NCI-H1436 (cell line): ENCODE measurements around the gene NDUFAF3.

Source experiments
- DNase-seq: peaks from one replicate; lab custom pipeline; 2025; lab: John Stamatoyannopoulos, UW

NDUFAF3 gene

GRCh38 chr3:49017971-49018706 lies 3.8 kb upstream of the NDUFAF3 start, which contains the start of gene DALRD3:
DALRD3 (minus strand) TSS chr3:49018580; CDS start chr3:49018564, 16 bp downstream.
- DNase-seq = peak; percentile 54

DNA sequence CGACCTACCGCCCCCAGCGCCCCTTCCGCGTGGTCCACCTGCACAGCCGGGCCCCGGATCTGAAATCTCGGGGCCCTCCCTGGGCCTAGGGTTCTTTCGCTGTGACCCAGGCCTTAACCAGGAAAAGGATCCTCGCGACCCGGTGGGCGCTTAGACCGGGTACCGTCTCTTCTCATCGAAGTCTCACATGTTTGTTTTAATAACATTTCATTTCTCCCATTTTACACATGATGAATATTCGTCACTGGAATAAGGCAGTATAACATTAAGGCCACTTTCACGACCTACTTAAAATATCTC lies 3.3 kb upstream of the NDUFAF3 start:
- DNase-seq = no peak

DNA sequence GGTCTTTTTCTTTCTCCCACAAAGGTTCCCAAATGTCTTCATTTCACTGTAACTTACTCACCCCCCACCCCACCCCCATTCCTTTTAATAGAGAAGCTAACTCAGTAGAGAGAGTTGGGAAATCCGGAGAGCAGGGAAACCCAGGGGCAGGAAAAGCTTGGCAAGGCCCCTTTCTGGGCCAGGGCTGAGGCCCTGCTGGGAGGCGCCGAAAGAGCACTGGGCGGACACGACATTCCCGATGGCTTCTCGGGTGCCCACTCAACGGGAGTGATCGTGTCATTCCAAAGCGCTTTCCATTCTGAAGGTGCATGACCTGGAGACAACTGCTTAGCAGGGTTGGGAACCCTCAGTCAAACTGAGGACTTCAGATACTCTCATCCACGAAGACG lies 2.0 kb upstream of the NDUFAF3 start:
- no peak for DNase-seq

- no peak for DNase-seq
Measured at GRCh38 chr3:49020330-49021212, 1.4 kb upstream of the NDUFAF3 start.

DNA sequence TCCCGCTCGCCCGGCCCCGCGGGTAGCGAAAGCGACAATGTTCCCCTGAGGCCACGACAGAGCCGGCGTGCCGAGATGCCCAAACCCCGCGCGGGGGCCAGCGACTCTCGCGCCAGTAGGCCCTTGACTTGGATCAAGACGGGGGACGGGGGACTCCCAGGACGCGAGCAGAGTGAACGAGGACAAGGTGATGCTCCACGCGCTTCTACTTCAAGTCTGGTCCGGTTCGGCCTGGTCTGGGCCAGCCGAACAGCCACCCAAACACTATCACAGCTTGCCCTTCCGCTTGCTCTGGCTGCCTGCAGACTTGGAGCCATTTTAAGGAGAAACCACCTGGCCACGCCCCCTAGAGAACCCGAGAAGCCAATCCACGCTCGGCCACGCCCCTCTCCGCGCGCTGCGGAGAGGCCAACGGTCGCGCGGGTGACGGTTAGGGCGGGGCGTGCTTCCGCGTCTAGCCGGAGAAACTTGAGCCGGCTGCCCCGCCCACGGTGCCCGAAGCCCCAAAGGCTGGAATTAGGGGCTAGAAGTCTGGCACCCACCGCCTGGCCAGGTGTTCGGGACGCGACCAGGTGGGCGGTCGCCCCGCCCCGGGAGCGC lies 608 bp upstream of the NDUFAF3 start:
- peak; percentile 94 for DNase-seq

GRCh38 chr3:49022688-49023171 lies 809 bp downstream of the NDUFAF3 start:
- no peak for DNase-seq

DNA sequence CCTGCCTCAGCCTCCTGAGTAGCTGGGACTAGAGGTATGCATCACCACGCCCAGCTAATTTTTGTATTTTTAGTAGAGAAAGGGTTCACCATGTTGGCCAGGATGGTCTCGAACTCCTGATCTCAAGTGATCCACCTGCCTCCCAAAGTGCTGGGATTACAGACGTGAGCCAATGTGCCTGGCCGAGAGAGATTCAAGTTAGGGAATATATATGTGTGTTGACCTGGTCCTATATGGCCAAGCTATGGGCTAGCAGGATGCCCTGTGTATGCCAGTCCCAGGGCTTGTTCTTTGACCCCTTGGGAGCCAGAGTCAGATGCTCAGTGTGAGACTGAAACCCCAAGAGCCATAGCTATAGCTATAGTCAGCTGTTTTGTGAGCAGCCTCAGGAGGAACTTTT lies 1.9 kb downstream of the NDUFAF3 start:
- DNase-seq = no peak

GRCh38 chr3:49024449-49024848 lies 2.5 kb downstream of the NDUFAF3 start:
- DNase-seq = no peak

DNA sequence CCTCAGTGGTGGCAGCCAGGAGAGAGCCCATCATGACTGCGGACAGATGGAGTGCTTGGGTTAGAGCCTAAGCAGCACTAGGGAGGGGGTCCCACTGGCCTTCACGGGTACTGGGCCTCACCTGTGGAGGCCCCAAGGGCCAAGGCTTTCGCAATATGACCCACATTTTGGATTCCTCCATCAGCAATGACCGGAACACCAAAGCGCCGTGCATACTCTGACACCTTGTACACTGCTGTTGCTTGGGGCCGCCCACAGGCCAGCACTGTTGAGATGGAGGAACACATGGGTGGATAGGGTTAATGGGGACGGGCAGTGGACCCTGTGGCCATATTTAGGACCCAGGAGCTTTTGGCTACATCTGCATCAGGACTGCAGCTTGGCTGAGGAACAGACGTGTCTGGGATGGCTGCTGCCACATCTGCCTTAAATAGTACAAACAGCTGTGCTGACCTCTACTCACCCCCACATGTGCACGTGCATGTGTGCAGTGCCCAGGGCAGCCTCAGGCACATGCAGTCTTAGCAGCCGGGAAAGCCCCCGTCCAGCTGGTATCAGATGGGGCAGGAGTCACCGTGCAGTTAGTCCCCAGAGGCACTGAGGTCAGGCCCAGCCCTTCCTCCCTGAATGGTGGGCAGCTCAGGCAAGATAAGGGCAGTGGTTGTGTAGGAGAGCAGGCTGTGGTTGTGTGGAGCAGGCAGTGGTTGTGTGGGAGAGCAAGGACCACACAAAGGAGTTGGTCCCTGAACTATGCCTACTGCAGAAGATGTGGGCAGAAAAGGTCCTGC lies 3.3 kb downstream of the NDUFAF3 start:
- no peak for DNase-seq

DNA sequence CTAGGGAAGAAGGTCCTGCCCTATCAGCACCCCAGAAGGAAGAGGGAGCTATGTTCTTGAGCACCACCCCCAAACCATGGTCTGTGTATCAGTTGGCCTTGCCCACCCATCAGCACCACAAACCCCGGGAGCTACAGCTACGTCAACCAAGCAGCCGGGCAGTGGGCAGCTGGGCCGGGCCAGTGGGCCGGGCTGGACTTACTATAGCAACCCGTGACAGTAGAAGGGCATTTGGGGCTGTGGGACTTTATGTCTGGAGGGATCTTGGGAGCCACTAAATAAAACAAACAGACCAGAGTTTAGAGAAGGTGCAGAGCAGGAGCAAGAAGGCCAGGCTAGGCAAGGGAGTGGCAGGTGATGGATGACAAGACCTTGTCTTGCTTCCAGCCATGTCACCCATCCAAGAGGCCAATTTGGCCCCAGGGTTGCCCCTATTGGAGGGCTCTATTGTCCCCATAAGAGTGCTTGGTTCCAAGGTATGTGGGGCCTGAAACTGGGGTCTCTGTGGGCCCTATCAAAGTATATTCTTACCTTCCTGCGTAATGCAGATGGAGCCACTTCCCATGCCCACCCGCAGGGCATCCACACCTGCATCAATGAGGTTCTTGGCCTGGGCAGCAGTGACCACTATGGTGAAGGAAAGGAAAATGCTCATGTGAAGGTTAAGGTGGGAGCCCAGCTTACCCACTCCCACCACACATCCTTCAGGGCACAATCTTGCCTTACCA lies 4.0 kb downstream of the NDUFAF3 start:
- DNase-seq = no peak

DNA sequence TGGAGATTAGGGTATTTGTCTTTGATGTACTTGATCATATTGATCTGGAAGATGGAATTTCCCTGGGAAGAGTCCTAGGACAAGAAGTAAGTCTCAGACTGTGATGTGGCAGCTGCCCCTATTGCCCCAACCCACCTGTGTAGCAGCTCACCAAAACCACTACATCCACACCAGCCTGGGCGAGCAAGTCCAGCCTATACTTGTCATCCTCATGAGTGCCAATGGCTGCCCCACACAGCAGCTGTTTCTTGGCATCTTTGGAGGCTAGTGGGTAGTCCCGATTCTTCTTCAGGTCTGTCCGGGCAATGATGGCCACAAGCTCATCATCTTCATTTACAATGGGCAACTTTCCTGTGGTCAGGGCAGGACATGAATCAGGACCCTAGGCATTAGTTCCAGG lies 4.6 kb downstream of the NDUFAF3 start:
- DNase-seq = no peak

DNA sequence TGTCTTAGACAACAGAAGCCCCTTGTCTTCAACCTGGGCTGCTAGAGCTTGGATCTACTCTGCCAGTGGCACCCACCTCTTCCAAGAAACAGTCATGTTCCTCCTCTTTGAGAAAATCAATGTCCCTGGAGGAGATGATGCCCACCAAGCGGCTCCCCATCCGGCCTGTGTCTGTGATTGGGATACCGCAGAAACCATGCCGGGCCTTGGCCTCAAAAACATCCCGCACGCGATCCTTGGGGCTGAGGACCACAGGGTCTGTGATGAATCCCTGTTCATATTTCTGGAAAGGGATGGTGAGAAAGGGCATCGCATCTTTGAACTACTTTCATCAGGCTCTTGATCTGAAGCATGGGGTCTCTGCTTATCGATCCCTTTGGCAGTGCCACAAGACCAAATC lies 5.7 kb downstream of the NDUFAF3 start:
- DNase-seq = no peak

GRCh38 chr3:49028298-49028672 lies 6.4 kb downstream of the NDUFAF3 start:
- no peak for DNase-seq

DNA sequence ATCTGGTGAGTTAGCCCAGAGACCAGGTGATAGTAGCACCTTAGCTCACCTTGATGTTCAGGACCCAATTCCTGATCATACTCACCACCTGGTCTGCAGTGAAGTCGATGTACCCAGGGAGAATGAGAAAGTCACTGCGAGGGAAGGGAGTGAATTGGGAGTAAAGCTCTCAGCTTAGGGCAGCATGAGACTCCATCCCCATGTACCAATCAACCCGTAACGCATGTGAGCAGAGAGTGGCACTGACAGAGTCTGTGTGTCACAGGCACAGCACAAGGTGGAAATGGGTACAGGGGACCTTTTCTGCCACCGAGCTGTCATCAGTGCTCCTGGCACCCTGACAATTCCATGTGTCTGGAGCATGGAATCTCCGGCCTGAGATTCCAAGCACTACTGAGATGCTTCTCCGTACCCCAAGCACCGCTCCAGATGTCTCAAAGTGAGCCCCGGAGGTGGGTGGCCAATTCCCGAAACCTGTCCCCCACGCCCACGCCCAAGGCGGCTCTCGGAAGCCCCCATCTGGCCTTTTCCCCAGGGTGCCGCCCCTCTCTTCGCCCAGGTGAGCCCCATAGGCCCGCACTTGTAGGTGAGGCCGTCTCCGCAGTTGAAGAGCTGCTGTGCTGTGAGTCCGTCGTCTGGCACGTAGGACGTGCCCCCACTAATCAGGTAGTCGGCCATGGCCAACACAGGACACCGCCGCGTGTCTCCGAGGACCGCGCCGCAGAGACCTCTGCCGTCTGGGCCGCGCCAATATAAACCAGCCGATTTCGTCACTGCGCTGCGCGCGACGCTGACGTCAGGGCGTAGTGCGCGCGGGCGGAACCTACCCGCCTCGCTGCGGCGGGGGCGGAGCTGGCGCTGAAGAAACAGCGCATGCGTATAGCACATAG lies 7.0 kb downstream of the NDUFAF3 start, which contains the start of gene IMPDH2:
Gene IMPDH2 (minus strand): TSS at position 726 of the 890 bp plus-strand sequence. CDS start 48 bp downstream, at position 678.
- DNase-seq = peak; percentile 82

DNA sequence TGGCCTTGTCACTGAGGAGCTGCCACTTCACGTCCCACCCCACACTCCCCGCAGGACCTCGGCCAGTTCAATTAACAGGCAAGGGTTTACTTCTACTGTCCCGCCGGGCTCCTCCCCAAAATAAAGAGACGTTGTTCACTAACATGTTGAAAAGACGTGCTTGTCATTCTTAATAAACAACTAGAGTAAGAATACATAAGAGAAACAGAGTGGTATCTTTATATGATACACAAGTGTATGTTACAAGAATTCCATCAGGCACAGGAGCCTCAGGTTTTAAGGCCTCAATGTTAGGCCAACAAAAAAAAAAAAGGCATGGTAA lies 7.6 kb downstream of the NDUFAF3 start:
- DNase-seq = no peak

DNA sequence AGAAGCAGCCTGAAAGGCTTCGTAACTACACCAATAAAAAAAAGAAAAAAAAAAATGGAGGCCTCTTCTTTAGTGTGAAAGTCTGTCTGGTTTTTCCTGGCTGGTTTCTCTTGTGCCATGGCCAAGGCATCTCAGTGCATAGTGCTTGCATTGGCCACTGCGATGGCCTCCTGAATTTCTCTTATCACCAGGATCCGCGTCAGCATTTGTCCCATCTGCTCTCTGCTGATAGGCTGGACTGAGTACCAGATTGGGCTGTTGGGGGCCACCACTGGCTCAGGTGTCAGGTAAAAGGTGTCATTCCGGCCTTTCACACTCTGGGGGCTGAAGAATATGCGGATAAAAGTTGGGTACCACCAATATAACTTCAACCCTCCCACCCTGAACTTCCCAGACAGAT lies 8.4 kb downstream of the NDUFAF3 start:
- DNase-seq = no peak

- DNase-seq = no peak
Measured at GRCh38 chr3:49032646-49033304, 10.9 kb downstream of the NDUFAF3 start.

DNA sequence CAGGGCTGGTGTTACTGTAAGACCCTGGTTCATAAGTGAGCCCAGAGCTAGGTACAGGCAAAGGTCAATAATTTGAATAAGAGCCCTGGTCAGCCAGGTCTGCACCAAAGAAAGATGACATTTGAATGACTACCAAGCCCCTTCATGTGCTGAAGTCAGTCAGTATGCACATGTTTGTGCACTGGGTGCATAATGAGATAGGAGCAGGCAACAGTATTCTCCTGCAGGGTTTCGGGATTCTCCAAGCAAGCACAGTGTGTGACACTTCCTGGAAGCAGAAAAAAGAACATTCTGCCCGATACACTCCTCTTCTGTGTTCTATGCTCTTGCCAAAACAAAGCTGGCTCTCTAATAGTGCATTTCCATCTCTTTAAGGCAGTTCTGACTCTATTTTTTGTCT lies 12.7 kb downstream of the NDUFAF3 start:
- no peak for DNase-seq

DNA sequence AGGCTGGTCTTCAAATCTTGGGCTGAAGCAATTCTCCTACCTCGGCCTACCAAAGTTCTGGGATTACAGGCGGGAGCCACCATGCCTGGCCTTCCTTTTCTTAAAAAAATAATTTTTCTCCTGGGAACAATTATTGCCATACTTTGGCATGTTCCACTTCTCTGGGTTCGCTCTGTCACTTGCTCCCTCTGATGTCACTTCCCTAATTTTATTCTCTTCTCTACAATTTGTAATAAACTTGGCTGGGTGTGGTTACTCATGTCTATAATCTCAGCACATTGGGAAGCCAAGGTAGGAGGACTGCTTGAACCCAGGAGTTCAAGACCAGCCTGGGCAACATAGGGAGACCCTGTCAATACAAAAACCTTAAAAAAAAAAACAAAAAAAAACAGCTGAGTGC lies 13.4 kb downstream of the NDUFAF3 start:
- DNase-seq = no peak

DNA sequence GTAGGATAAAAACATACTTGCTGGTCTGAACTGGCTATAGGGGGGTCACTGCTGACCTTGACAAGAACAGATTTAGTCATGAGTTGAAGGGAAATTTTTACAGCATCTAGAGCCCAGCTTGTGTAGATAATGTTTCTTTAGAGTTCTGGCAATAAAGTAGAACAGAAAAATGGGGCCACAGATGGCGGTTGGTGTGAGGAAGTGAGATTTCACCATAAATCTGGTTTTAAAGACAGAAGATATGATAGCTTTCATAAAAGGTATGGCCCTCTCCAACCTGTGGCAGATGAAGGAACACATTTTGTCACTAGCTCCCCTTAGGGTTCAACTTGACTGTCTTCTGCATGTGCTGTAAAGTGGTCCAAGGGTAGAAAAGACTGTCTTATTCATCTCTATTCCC lies 31.6 kb downstream of the NDUFAF3 start:
- DNase-seq = no peak
